Tibial artery (tissue), 4 donors: ENCODE data around the gene SYNDIG1.

Experiments used
- DNase-seq, 2 donors: peaks; one replicate each; pipeline ENCODE4 v3.0.0-alpha.2; 2019
- H3K27ac ChIP-seq, 2 donors: fragments of 200-600 bp; sonication (generic) in 1 of 2; 1 replicate in 1 of 2; 2 replicates in 1 of 2; pipeline ENCODE4 v1.5.1; 2018 to 2019; ENCODE audit warnings: mild to moderate bottlenecking in 1 of 2
- H3K27me3 ChIP-seq, 2 donors: fragments of 200-600 bp; sonication (generic) in 1 of 2; one replicate each; pipeline versions ENCODE4 v1.5.1 to v1.6.0; 2016 to 2019
- H3K36me3 ChIP-seq, 3 donors: fragments of 200-600 bp; sonication (generic) in 2 of 3; one replicate each; pipeline ENCODE4 v1.5.1; 2016 to 2019; ENCODE audit warnings: mild to moderate bottlenecking in 2 of 3
- H3K4me1 ChIP-seq, 4 donors: fragments of 200-600 bp; sonication (generic) in 2 of 4; 1 replicate in 3 of 4; 2 replicates in 1 of 4; pipeline ENCODE4 v1.5.1; 2016 to 2019
- H3K4me3 ChIP-seq, 2 donors: fragments of 200-600 bp; sonication (generic) in 1 of 2; 1 replicate in 1 of 2; 2 replicates in 1 of 2; pipeline ENCODE4 v1.5.1; 2018 to 2019; ENCODE audit warnings: mild to moderate bottlenecking in 2 of 2
- H3K9me3 ChIP-seq, 3 donors: fragments of 200-600 bp; sonication (generic) in 1 of 3; one replicate each; pipeline ENCODE4 v1.5.1; 2016 to 2019
- CTCF ChIP-seq, 2 experiments: fragments of 200-600 bp in 1 of 2; fragments of 450-650 bp in 1 of 2; IDR thresholded peaks; one replicate each; pipeline ENCODE4 v1.5.1; 2017 to 2019; ENCODE audit warnings: antibody characterized with exemption in 2 of 2, mild to moderate bottlenecking in 1 of 2, moderate library complexity in 1 of 2
- intact Hi-C: fragments of 100-400 bp; cut with DNase I; formaldehyde crosslinking; loops from one replicate; pipeline ENCODE4 v1.15.0; 2023; ENCODE audit warnings: low total_unique reads

SYNDIG1 gene

GRCh38 chr20:24616258-24617079, 147.0 kb downstream of the SYNDIG1 start:
- no peaks in the 10 kb centered on the region for H3K27me3 ChIP-seq
- no peak for DNase-seq
- H3K27ac ChIP-seq: no peak overlapping the region
- no peak for TF ChIP-seq CTCF (IDR thresholded peaks at IDR 0.05)
- intact Hi-C loops: no loop called here
- no peaks in the 10 kb centered on the region for H3K36me3 ChIP-seq
- no peaks in the 10 kb centered on the region for H3K4me1 ChIP-seq
- H3K9me3 ChIP-seq: no peaks in the 10 kb centered on the region
- H3K4me3 ChIP-seq: no peak overlapping the region

DNA sequence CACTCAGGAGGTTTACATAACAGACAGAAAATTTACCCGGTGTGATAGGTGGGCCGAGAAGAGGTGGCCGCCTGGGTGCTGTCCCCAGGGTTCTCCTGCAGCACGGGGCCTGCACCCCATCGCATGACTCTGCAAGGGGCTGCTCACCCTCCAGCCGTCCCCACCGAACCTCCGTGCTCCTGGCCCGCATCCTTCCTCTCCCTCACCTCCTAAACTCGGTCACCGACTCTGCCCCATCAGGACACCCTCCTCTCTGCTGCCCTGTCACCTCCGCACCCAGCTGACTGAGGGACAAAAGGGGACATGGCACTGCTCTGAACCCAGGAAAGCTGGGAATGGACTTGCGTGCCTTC, 147.6 kb downstream of the SYNDIG1 start:
- DNase-seq: no peak
- no peaks in the 10 kb centered on the region for H3K4me1 ChIP-seq
- intact Hi-C loops: no loop called here
- no peak for TF ChIP-seq CTCF (IDR thresholded peaks at IDR 0.05)
- no peaks in the 10 kb centered on the region for H3K36me3 ChIP-seq
- no peak overlapping the region for H3K4me3 ChIP-seq
- H3K27ac ChIP-seq: no peak overlapping the region
- H3K9me3 ChIP-seq: no peaks in the 10 kb centered on the region
- no peaks in the 10 kb centered on the region for H3K27me3 ChIP-seq

DNA sequence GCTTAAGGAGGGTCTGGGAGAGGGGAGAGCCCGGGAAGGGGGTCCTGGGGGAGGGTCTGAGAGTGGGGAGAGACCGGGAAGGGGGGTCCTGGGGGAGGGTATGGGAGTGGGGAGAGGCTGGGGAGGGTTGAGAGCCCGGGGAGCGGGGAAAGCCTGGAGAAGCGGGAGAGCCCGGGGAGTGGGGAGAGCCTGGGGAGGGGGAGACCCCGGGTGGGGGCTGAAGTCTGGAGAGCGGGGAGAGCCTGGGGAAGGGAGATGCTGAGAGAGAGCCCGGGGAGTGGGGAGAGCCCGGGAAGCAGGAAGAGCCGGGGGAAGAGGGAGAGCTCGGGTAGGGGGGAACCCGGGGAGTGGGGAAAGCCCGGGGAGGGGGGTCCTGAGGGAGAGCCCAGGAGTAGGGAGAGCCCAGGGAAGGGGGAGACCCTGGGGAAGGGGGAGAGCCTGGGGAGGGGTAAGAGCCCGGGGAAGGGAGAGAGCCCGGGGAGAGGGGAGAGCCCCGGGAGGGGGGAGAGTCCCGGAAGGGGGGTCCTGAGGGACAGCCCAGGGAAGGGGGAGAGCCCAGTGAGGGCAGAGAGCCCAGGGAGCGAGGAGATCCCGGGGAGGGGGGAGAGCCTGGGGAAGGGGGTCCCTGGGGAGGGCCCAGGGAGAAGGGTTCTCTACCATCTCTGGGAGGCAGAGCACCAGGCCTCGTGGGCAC, 148.5 kb downstream of the SYNDIG1 start:
- no peak for TF ChIP-seq CTCF (IDR thresholded peaks at IDR 0.05)
- no peak for DNase-seq

GRCh38 chr20:24618739-24619138, 149.3 kb downstream of the SYNDIG1 start:
- intact Hi-C loops: no loop called here

More for the DNA sequence above, 148.5 kb downstream of the SYNDIG1 start:
- H3K27me3 ChIP-seq: no peaks in the 10 kb centered on the region
- intact Hi-C loops: no loop called here
- H3K4me3 ChIP-seq: no peak overlapping the region
- H3K4me1 ChIP-seq: peaks cover 0 to 5% (median 0%) of the 10 kb centered on the region in 4 donors
- no peaks in the 10 kb centered on the region for H3K9me3 ChIP-seq
- no peak overlapping the region for H3K27ac ChIP-seq
- no peaks in the 10 kb centered on the region for H3K36me3 ChIP-seq

DNA sequence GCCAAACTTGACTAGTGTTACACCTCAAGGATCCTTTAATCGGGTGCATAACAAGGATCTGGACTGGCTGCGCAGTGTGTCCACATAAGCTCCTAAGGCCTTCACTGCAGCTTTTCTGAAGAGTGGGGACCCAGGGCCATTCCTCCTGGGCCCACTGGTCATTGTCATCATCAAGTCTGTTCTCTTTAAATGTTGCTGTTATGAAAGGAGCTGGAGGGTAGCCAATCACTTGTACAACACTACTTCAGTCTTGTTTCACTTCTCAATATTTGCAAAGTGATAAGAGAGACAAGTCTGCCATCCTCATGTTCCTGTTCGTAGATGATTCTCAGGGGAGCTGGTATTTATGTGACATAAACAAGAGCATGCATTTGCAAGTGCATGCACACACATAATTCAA, 149.8 kb downstream of the SYNDIG1 start:
- no peak for DNase-seq
- TF ChIP-seq CTCF (IDR thresholded peaks at IDR 0.05): no peak
- no peaks in the 10 kb centered on the region for H3K27me3 ChIP-seq

More at GRCh38 chr20:24618739-24619138, 149.3 kb downstream of the SYNDIG1 start:
- H3K9me3 ChIP-seq: no peaks in the 10 kb centered on the region
- peaks cover 0 to 5% (median 0%) of the 10 kb centered on the region in 4 donors for H3K4me1 ChIP-seq
- no peak overlapping the region for H3K4me3 ChIP-seq
- H3K27me3 ChIP-seq: no peaks in the 10 kb centered on the region
- no peak overlapping the region for H3K27ac ChIP-seq
- DNase-seq: no peak
- no peaks in the 10 kb centered on the region for H3K36me3 ChIP-seq
- no peak for TF ChIP-seq CTCF (IDR thresholded peaks at IDR 0.05)

More for the DNA sequence above, 149.8 kb downstream of the SYNDIG1 start:
- Histone ChIP-seq H3K9me3 (no peaks in the 10 kb centered on the region), H3K4me1 (peaks cover 0 to 5% (median 0%) of the 10 kb centered on the region in 4 donors), H3K4me3 (no peak overlapping the region), H3K36me3 (no peaks in the 10 kb centered on the region), H3K27ac (no peak overlapping the region)
- intact Hi-C loops: no loop called here
